Kidney epithelial cell (primary cell): ENCODE results near the gene NOL4L. TPM values are rescaled to one million over a fixed set of nuclear protein-coding genes. Genes with fewer than 3 reads are reported as not detected.
A peak's percentile ranks its signal among the peaks of the same experiment; 100 is the strongest.

ENCODE experiments used
- DNase-seq: peaks from one replicate; pipeline ENCODE4 v3.0.0-alpha.2; 2010; ENCODE audit warnings: low read depth
- H3K27me3 ChIP-seq: 2 replicates; pipeline ENCODE4 v1.6.0; 2011; ENCODE audit warnings: low read length; ENCODE audit not compliant: control insufficient read depth, insufficient read depth
- H3K36me3 ChIP-seq: 2 replicates; pipeline ENCODE4 v1.5.1; 2011; ENCODE audit warnings: low read length; ENCODE audit not compliant: control insufficient read depth, insufficient read depth
- H3K4me3 ChIP-seq: 2 replicates; pipeline ENCODE4 v1.5.1; 2011; ENCODE audit warnings: low read depth, mild to moderate bottlenecking, control low read depth, low read length
- total RNA-seq: library from RNA; depleted of rRNA; stranded (reverse); fragments of >200 nt; gene quantifications from 2 replicates; pipeline ENCODE4 v1.2.3, GENCODE V29; 2015
- TF ChIP-seq, protein P1 (sequence below): IDR thresholded peaks from 2 replicates; pipeline ENCODE4 v1.5.1; 2011; ENCODE audit warnings: mild to moderate bottlenecking, moderate library complexity, low read length, control low read depth, inconsistent platforms; ENCODE audit not compliant: insufficient read depth, poor library complexity, severe bottlenecking

The NOL4L gene
- total RNA-seq, 1 donor from 2014 or later = 31.4 TPM

DNA sequence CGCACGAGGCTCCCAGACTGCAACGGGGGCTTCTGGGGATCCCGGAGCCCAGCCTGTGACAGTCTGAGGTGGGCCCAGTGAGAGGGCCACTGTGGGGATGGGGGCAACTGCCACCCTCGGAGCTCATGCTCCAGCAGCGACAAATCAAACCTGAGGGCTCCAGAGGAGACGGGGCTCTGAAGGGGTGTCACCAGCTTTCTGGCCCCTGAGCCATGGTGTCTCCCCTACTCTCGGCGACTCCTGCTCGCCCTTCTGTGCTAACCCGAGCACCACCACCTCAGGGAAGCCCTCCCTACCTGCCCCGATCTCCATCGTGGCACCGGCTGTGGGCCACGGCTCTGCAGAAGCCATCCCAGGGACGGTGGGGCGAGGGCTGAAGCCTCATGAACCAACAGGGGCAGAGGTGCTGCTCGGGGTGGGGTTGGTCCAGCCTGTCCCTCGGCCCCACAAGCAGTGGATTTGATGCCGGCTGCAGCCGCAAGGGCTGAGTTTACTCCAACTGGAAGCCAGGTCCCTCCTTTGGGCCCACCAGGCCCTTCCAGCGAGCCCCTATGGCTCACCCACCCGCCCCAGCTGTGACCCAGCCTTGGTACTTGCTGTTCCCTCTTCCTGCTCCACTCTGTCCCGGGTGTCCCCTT is 124.3 kb downstream of the NOL4L start:
- no peak for DNase-seq
- H3K4me3 ChIP-seq = no peak overlapping the region
- TF ChIP-seq, protein P1, sequence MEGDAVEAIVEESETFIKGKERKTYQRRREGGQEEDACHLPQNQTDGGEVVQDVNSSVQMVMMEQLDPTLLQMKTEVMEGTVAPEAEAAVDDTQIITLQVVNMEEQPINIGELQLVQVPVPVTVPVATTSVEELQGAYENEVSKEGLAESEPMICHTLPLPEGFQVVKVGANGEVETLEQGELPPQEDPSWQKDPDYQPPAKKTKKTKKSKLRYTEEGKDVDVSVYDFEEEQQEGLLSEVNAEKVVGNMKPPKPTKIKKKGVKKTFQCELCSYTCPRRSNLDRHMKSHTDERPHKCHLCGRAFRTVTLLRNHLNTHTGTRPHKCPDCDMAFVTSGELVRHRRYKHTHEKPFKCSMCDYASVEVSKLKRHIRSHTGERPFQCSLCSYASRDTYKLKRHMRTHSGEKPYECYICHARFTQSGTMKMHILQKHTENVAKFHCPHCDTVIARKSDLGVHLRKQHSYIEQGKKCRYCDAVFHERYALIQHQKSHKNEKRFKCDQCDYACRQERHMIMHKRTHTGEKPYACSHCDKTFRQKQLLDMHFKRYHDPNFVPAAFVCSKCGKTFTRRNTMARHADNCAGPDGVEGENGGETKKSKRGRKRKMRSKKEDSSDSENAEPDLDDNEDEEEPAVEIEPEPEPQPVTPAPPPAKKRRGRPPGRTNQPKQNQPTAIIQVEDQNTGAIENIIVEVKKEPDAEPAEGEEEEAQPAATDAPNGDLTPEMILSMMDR = no peak

DNA sequence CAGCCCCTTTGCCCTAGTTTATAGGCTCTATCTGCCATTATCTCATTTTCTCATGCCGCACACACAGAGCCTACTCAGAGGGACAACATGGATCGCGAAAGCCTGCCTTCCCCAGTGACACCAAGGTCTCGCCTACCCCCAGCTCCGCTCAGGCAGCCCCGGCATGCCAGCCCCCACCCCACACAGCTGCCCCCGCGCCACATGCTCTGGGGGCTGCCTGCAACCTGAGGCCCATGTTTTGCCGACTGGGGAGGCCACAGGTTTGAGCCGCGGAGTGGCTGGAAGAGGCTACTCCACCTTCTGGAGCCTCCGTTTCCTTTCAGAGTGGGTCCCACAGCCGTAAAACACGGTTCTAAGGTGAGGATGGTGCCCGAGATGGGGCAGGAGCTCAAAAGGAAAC is 124.9 kb downstream of the NOL4L start:
- TF ChIP-seq, protein P1 = no peak
- no peak for DNase-seq
- Histone ChIP-seq H3K27me3 (no peaks in the 10 kb centered on the region), H3K36me3 (peaks cover 4% of the 10 kb centered on the region), H3K4me3 (no peak overlapping the region)

More for the DNA sequence above, 124.3 kb downstream of the NOL4L start:
- Histone ChIP-seq H3K36me3 (peaks cover 4% of the 10 kb centered on the region), H3K27me3 (no peaks in the 10 kb centered on the region)

DNA sequence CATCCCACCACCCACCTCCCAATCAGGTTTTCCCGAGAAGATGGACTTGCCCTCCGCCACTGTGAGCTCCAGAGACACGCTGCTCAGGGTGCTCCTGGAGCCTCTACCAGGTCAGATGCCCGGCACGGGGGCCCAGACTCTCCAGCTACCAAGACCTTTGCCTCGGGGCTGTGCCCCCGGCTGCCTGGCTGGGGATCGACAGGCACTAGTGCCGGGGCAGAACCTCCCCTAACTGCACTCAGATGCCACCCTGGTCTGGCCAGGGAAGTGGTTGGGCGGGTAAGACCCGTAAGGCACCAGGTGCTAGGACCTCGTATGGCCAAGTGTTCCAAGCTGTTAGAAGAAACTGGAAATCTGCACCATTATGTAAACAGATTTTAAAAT is 126.3 kb downstream of the NOL4L start:
- TF ChIP-seq, protein P1 = no peak
- Histone ChIP-seq H3K27me3 (no peaks in the 10 kb centered on the region), H3K36me3 (no peaks in the 10 kb centered on the region), H3K4me3 (no peak overlapping the region)
- DNase-seq = no peak

DNA sequence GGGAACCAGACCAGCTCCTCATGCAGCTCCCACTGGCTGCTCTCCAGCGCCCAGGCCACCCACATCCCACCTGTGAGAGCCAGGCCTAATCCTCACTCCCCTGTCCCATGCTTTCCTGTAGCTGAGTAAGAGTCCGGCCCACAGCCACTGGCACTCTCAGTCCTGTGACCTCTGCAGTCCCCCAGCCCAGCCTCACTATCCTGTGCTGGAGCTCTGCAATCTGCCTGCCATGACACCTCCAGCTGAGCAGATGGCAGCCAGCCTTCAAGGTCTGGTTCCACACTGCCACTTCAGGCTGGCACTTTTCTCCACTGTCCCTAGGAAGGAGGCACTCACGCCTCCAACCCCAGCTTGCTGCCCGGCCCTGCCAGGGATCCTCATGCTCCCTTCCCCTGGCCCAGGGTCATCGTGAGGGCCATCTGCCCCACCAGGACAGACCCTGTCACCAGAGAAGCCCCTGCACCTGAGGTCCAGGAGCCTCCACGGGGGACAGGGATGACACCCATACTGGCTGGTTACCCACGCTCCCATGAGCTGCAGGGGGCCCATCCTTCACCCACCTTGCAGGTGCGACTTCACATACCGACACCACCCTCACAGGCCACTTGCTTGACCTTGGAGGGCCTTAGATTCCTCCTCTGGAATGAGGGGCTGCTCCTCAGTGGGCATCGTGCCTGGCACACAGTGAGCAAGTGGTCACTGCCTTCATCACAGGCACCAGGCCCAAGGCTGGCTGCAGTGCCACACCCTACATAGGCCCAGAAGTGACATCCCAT is 126.9 kb downstream of the NOL4L start:
- no peak for DNase-seq
- no peaks in the 10 kb centered on the region for H3K27me3 ChIP-seq
- TF ChIP-seq, protein P1 = no peak
- H3K4me3 ChIP-seq = no peak overlapping the region
- no peaks in the 10 kb centered on the region for H3K36me3 ChIP-seq

DNA sequence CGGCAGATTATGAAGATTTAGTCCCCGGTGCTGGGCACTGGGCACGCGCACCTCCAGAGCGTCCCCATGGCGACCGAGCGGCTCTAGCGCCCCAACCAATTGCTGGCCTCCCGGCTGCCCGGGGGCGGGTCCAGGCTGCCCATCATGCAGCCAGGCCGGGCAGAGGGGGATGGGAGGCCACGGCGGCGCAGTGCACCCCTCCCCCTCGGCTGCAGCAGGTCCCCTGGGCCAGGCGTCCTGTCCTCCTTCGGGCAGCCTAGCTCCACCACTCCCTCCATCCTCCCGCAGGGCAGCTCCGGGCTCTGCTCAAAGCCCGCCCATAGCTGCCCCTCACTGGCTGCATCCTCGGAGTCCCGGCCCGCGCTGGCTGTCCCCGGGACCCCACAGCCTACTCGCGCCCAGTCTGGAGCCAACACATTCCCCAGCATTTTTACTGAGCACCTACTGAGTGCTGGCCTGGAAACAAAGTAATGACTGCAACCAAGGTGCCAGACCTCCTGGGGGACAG is 127.6 kb downstream of the NOL4L start:
- Histone ChIP-seq H3K27me3 (no peaks in the 10 kb centered on the region), H3K36me3 (no peaks in the 10 kb centered on the region), H3K4me3 (peak overlapping the region; percentile 22)
- peak; percentile 58 for DNase-seq
- TF ChIP-seq, protein P1 = no peak
